H1 (cell line): Measurements from ENCODE around the gene FANCD2. TPM values are rescaled to one million over a fixed set of nuclear protein-coding genes. Genes with fewer than 3 reads are reported as not detected.

Experiments
- CTCF ChIA-PET: fragments of 300-600 bp; sonication (Branson Sonifier 250); formaldehyde crosslinking; loops from one replicate; lab custom pipeline; 2021; ENCODE audit not compliant: partially characterized antibody; lab: Charles Lee
- POLR2A ChIA-PET: fragments of 300-600 bp; sonication (Branson Sonifier 250); formaldehyde crosslinking; loops from one replicate; lab custom pipeline; 2021; ENCODE audit warnings: inconsistent platforms; ENCODE audit not compliant: partially characterized antibody; lab: Charles Lee
- DNase-seq, 2 experiments: peaks; one replicate each; pipeline versions ENCODE4 v3.0.0 to v3.0.0-alpha.2; 2010 to 2022; ENCODE audit warnings: low spot score in 2 of 2, low read depth in 1 of 2, mixed read lengths in 1 of 2
- FAIRE-seq: peaks from 2 replicates; lab custom pipeline; 2011; peaks lifted over from hg19 to GRCh38; lab: Jason Lieb, UNC
- H2AFZ ChIP-seq: 2 replicates; pipeline ENCODE4 v1.8.1; 2012; ENCODE audit warnings: low read length, inconsistent platforms
- H2AK5ac ChIP-seq: 2 replicates; pipeline ENCODE4 v1.6.1; 2013; ENCODE audit warnings: low read depth, low read length
- H2BK120ac ChIP-seq: replicated peaks from 2 replicates; pipeline ENCODE3; 2013; ENCODE audit warnings: low read depth, low read length, inconsistent platforms
- H2BK12ac ChIP-seq: 2 replicates; pipeline ENCODE4 v1.6.1; 2013; ENCODE audit warnings: low read depth, low read length
- H2BK15ac ChIP-seq: 2 replicates; pipeline ENCODE4 v1.6.1; 2013; ENCODE audit warnings: low read length
- H2BK20ac ChIP-seq: 2 replicates; pipeline ENCODE4 v1.6.1; 2013; ENCODE audit warnings: low read length
- H2BK5ac ChIP-seq: 2 replicates; pipeline ENCODE4 v1.6.1; 2013; ENCODE audit warnings: low read depth, low read length
- H3K14ac ChIP-seq: 2 replicates; pipeline ENCODE4 v1.6.1; 2013; ENCODE audit warnings: inconsistent platforms; ENCODE audit not compliant: insufficient read length
- H3K18ac ChIP-seq: 2 replicates; pipeline ENCODE4 v1.6.1; 2013; ENCODE audit warnings: low read length; ENCODE audit errors: extremely low read depth
- H3K23ac ChIP-seq: 2 replicates; pipeline ENCODE4 v1.6.1; 2013; ENCODE audit warnings: inconsistent platforms; ENCODE audit not compliant: insufficient read length
- H3K23me2 ChIP-seq: 2 replicates; pipeline ENCODE4 v1.6.1; 2013; ENCODE audit warnings: low read depth, low read length
- H3K27ac ChIP-seq: 2 replicates; pipeline ENCODE4 v1.6.1; 2011; ENCODE audit warnings: low read depth, low read length, inconsistent platforms
- H3K27me3 ChIP-seq, 4 experiments: replicated peaks in 1 of 4; 1 replicate in 1 of 4; 2 replicates in 3 of 4; pipeline versions ENCODE4 v1.6.1 to v1.8.1; 2011 to 2013; ENCODE audit warnings: low read length in 3 of 4, mild to moderate bottlenecking in 3 of 4, inconsistent platforms in 2 of 4, mixed read lengths in 2 of 4, moderate library complexity in 1 of 4; ENCODE audit not compliant: control insufficient read depth in 3 of 4, insufficient read depth in 3 of 4; ENCODE audit errors: extremely low read depth in 1 of 4
- H3K36me3 ChIP-seq, 4 experiments: 2 replicates each; pipeline versions ENCODE4 v1.6.1 to v1.8.1; 2011 to 2013; ENCODE audit warnings: mild to moderate bottlenecking in 4 of 4, low read length in 3 of 4, moderate library complexity in 2 of 4, control low read depth in 1 of 4, inconsistent platforms in 1 of 4; ENCODE audit not compliant: insufficient read depth in 4 of 4, control insufficient read depth in 2 of 4
- H3K4ac ChIP-seq: replicated peaks from 2 replicates; pipeline ENCODE3; 2013; ENCODE audit warnings: low read length, low read depth, mixed read lengths, inconsistent platforms; ENCODE audit not compliant: insufficient read length
- H3K4me1 ChIP-seq, 4 experiments: replicated peaks in 1 of 4; 1 replicate in 1 of 4; 2 replicates in 3 of 4; pipeline versions ENCODE4 v1.6.1 to v1.8.1; 2011 to 2013; ENCODE audit warnings: low read length in 3 of 4, inconsistent platforms in 2 of 4, mixed read lengths in 1 of 4; ENCODE audit not compliant: insufficient read depth in 4 of 4, control insufficient read depth in 3 of 4
- H3K4me2 ChIP-seq, 2 experiments: 2 replicates each; pipeline versions ENCODE4 v1.6.1 to v1.8.1; 2011 to 2013; ENCODE audit warnings: low read depth in 2 of 2, low read length in 2 of 2, control low read depth in 1 of 2, inconsistent platforms in 1 of 2, mild to moderate bottlenecking in 1 of 2; ENCODE audit not compliant: insufficient read depth in 1 of 2
- H3K4me3 ChIP-seq, 4 experiments: fragments of 200-600, 300-600 bp in 1 of 4; sonication (generic), shearing (Covaris generic), sonication (Bioruptor Twin) in 1 of 4; 2 replicates each; pipeline versions ENCODE4 v1.5.1 to v1.8.1; 2011 to 2016; ENCODE audit warnings: low read length in 4 of 4, low read depth in 3 of 4, control low read depth in 2 of 4, inconsistent platforms in 2 of 4, mild to moderate bottlenecking in 2 of 4, mixed read lengths in 1 of 4, moderate library complexity in 1 of 4; ENCODE audit not compliant: insufficient read depth in 2 of 4; ENCODE audit errors: extremely low read depth in 1 of 4
- H3K56ac ChIP-seq: replicated peaks from 2 replicates; pipeline ENCODE3; 2013; ENCODE audit warnings: low read depth, mild to moderate bottlenecking, mixed read lengths, low read length, inconsistent platforms; ENCODE audit not compliant: insufficient read length
- H3K79me1 ChIP-seq: 2 replicates; pipeline ENCODE4 v1.6.1; 2013; ENCODE audit warnings: low read depth, low read length, control low read depth
- H3K79me2 ChIP-seq, 2 experiments: 2 replicates each; pipeline versions ENCODE4 v1.6.1 to v1.8.1; 2012 to 2013; ENCODE audit warnings: low read length in 2 of 2, mild to moderate bottlenecking in 2 of 2, inconsistent platforms in 1 of 2; ENCODE audit not compliant: insufficient read depth in 2 of 2, control insufficient read depth in 1 of 2
- H3K9ac ChIP-seq, 4 experiments: replicated peaks in 1 of 4; 1 replicate in 1 of 4; 2 replicates in 3 of 4; pipeline versions ENCODE4 v1.6.1 to v1.8.1; 2011 to 2013; ENCODE audit warnings: low read depth in 3 of 4, low read length in 3 of 4, control low read depth in 2 of 4, mild to moderate bottlenecking in 2 of 4, moderate library complexity in 2 of 4, inconsistent platforms in 1 of 4; ENCODE audit errors: extremely low read depth in 1 of 4
- H3K9me3 ChIP-seq, 2 experiments: 2 replicates each; pipeline versions ENCODE4 v1.6.1 to v1.8.1; 2012 to 2013; ENCODE audit warnings: mild to moderate bottlenecking in 2 of 2, moderate library complexity in 2 of 2, control low read depth in 1 of 2, inconsistent platforms in 1 of 2, low read depth in 1 of 2, low read length in 1 of 2, mixed read lengths in 1 of 2; ENCODE audit not compliant: insufficient read depth in 2 of 2
- H4K20me1 ChIP-seq, 2 experiments: replicated peaks in 1 of 2; 2 replicates each; pipeline versions ENCODE3 to v1.8.1; 2011 to 2013; ENCODE audit warnings: inconsistent platforms in 2 of 2, low read length in 2 of 2, mild to moderate bottlenecking in 1 of 2; ENCODE audit not compliant: insufficient read depth in 2 of 2, control insufficient read depth in 1 of 2
- H4K5ac ChIP-seq: 2 replicates; pipeline ENCODE4 v1.6.1; 2013; ENCODE audit warnings: low read length, low read depth, mixed read lengths, inconsistent platforms; ENCODE audit not compliant: insufficient read length
- H4K8ac ChIP-seq: 2 replicates; pipeline ENCODE4 v1.8.0; 2013; ENCODE audit warnings: mild to moderate bottlenecking, moderate library complexity, low read length, inconsistent platforms; ENCODE audit not compliant: insufficient read depth; ENCODE audit errors: extremely low read depth
- H4K91ac ChIP-seq: replicated peaks from 2 replicates; pipeline ENCODE3; 2013; ENCODE audit warnings: low read length, mixed read lengths, inconsistent platforms; ENCODE audit not compliant: insufficient read length
- CREB1 ChIP-seq: IDR thresholded peaks from 2 replicates; pipeline ENCODE4 v1.6.1; 2012; ENCODE audit warnings: inconsistent platforms
- HDAC2 ChIP-seq, 2 experiments: fragments of 300-600 bp in 1 of 2; sonication (generic) in 1 of 2; IDR thresholded peaks; 2 replicates each; pipeline ENCODE4 v1.6.1; 2011 to 2012; ENCODE audit warnings: low read depth in 2 of 2, low read length in 2 of 2, mild to moderate bottlenecking in 2 of 2, moderate library complexity in 2 of 2, borderline replicate concordance in 1 of 2, inconsistent platforms in 1 of 2
- MAFK ChIP-seq: IDR thresholded peaks from 2 replicates; pipeline ENCODE4 v1.6.1; 2012; ENCODE audit warnings: low read depth, mild to moderate bottlenecking, improper control_type of control experiment, low read length
- NRF1 ChIP-seq: IDR thresholded peaks from 2 replicates; pipeline ENCODE4 v1.6.1; 2011; ENCODE audit warnings: mild to moderate bottlenecking, low read depth, low read length, improper control_type of control experiment
- POLR2AphosphoS5 ChIP-seq: IDR thresholded peaks from 2 replicates; pipeline ENCODE4 v1.6.1; 2011; ENCODE audit warnings: low read depth, low read length
- SAP30 ChIP-seq: fragments of 300-600 bp; sonication (generic); IDR thresholded peaks from 2 replicates; pipeline ENCODE4 v1.7.1; 2012; ENCODE audit warnings: low read length, moderate library complexity, mild to moderate bottlenecking, inconsistent platforms; ENCODE audit not compliant: insufficient read depth, insufficient replicate concordance
- SP1 ChIP-seq: IDR thresholded peaks from 2 replicates; pipeline ENCODE4 v1.6.1; 2011; ENCODE audit warnings: low read depth, low read length
- TAF1 ChIP-seq: IDR thresholded peaks from 2 replicates; pipeline ENCODE4 v1.6.1; 2011; ENCODE audit warnings: mild to moderate bottlenecking, low read depth, low read length
- TBP ChIP-seq: IDR thresholded peaks from 2 replicates; pipeline ENCODE4 v1.6.1; 2011; ENCODE audit warnings: low read depth, low read length, improper control_type of control experiment
- WGBS, 2 experiments: shearing (Covaris generic) in 1 of 2; methylation state at CpG; one replicate each; pipeline versions ENCODE4 v1.1.6 to v1.1.7; 2013 to 2015; ENCODE audit warnings: low lambda C conversion rate in 2 of 2, mixed read lengths in 2 of 2, inconsistent platforms in 1 of 2, low coverage in 1 of 2, missing lambda C conversion rate in 1 of 2; ENCODE audit not compliant: insufficient replicate concordance in 2 of 2, insufficient coverage in 1 of 2, insufficient read length in 1 of 2; ENCODE audit errors: extremely low coverage in 1 of 2, missing lambda C conversion rate in 1 of 2; 5-methylcytosine and 5-hydroxymethylcytosine counted together
- polyA plus RNA-seq, 7 experiments: library from polyadenylated mRNA; depleted of rRNA in 3 of 7; stranded (reverse) in 5 of 7; unstranded in 2 of 7; fragments of >200 nt in 5 of 7; fragments of 200-250 nt in 2 of 7; gene quantifications; 1 replicate in 5 of 7; 2 replicates in 1 of 7; 4 replicates in 1 of 7; pipeline versions ENCODE4 v1.2.1 to v1.2.3, GENCODE V29; 2011 to 2013; ENCODE audit warnings: missing spikeins in 2 of 7, mixed read lengths in 2 of 7
- total RNA-seq: library from RNA; stranded (reverse); fragmentation: NEBNext Ultra II Directional; extraction: Animal tissue kit (Norgen Biotek cat#: 25700); gene quantifications from 2 replicates; pipeline ENCODE4 v1.2.1, GENCODE V29; 2021

FANCD2 gene
- total and polyA plus RNA-seq, 2 of the 8 experiments (the other 6 are each of a cell fraction or from before 2014, with no cell fraction given) = 33.1 to 77.8 TPM

GRCh38 chr3:10115326-10116137, 89.3 kb downstream of the FANCD2 start, which contains the start of gene BRK1:
TSS of gene BRK1 (plus strand) at chr3:10115675. CDS start at chr3:10115702, 27 bp downstream.
- peak within 1 kb of the TSS; percentile 99 for H3K18ac ChIP-seq
- peak within 1 kb of the TSS; percentile 73 for H3K56ac ChIP-seq
- peak within 1 kb of the TSS; percentile 94 for H4K8ac ChIP-seq
- peaks cover 0 to 3% of the 10 kb centered on the region in 2 experiments for H4K20me1 ChIP-seq
- H2AFZ ChIP-seq = peak within 1 kb of the TSS; percentile 86
- ChIA-PET CTCF (interaction anchor here (0.7 to 1.5 kb wide), 5 partner anchors 13 to 148 kb away, joined by 3 to 4 read pairs (median 4); no protein-coding TSS in a partner anchor), POLR2A (interaction anchor here (0.9 to 1.4 kb wide), 3 partner anchors 10 to 99 kb away, joined by 3 read pairs; partner anchors contain the start of gene VHL)
- peaks cover 13 to 39% of the 10 kb centered on the region in 2 experiments for H3K79me2 ChIP-seq
- WGBS, 2 experiments = 3% methylated on average over 53 of the region's 54 CpGs; no CpG with 5 or more reads in 1 of the 2 experiments
- peak within 1 kb of the TSS; percentile 91 to 100 for H3K4me2 ChIP-seq
- peaks cover 0 to 3% (median 0%) of the 10 kb centered on the region in 4 experiments; a peak in 2 of 7 replicates for H3K4me1 ChIP-seq
- H3K9ac ChIP-seq = peak within 1 kb of the TSS; percentile 72 to 92 (median 76)
- DNase-seq (peak; percentile 75 to 85), FAIRE-seq (peak; percentile 36)
- H3K14ac ChIP-seq = no peak within 1 kb of the TSS
- H3K4me3 ChIP-seq = peak within 1 kb of the TSS; percentile 85 to 99 (median 96)
- H2BK20ac ChIP-seq = no peak within 1 kb of the TSS
- H3K36me3 ChIP-seq = peaks cover 0 to 5% (median 2%) of the 10 kb centered on the region in 4 experiments; a peak in 2 of 8 replicates
- peak within 1 kb of the TSS; percentile 96 for H4K91ac ChIP-seq
- peak within 1 kb of the TSS; percentile 58 for H3K27ac ChIP-seq
- H2AK5ac ChIP-seq = peak within 1 kb of the TSS; percentile 79; the same call in 1 of the 2 replicates
- H2BK15ac ChIP-seq = no peak within 1 kb of the TSS
- peak within 1 kb of the TSS; percentile 99 for H4K5ac ChIP-seq
- H3K23ac ChIP-seq = no peak within 1 kb of the TSS
- H3K27me3 ChIP-seq = no peaks in the 10 kb centered on the region
- H2BK5ac ChIP-seq = peak within 1 kb of the TSS; percentile 85
- peak within 1 kb of the TSS; percentile 50; the same call in 1 of the 2 replicates for H2BK12ac ChIP-seq
- no peak within 1 kb of the TSS for H2BK120ac ChIP-seq
- H3K23me2 ChIP-seq = peaks cover 9% of the 10 kb centered on the region
- peak within 1 kb of the TSS; percentile 89 for H3K4ac ChIP-seq
- no peaks in the 10 kb centered on the region for H3K9me3 ChIP-seq
- H3K79me1 ChIP-seq = peaks cover 12% of the 10 kb centered on the region
- TF ChIP-seq TBP (peak; percentile 64; the same call in 1 of the 2 replicates), NRF1 (peak; percentile 91), MAFK (no peak), CREB1 (peak; percentile 78), SAP30 (peak; percentile 88), POLR2AphosphoS5 (peak; percentile 91), HDAC2 (IDR thresholded peaks at IDR 0.05; ENCODE audit: borderline replicate concordance in 1 of 2, low read depth in 2 of 2, low read length in 2 of 2) (no peak; a peak in 1 of 4 replicates), TAF1 (peak; percentile 87), SP1 (0 out of 2 replicates have a peak, but pooled peaks have one; percentile 9)
